NCI-H146 treated with DMSO at 0.1 percent for 48 hours (cell line): ENCODE measurements around the gene HOXC13.

Experiments used
- DNase-seq: peaks from one replicate; lab custom pipeline; 2025; ENCODE audit not compliant: unreplicated experiment; lab: John Stamatoyannopoulos, UW

Gene HOXC13, protein sequence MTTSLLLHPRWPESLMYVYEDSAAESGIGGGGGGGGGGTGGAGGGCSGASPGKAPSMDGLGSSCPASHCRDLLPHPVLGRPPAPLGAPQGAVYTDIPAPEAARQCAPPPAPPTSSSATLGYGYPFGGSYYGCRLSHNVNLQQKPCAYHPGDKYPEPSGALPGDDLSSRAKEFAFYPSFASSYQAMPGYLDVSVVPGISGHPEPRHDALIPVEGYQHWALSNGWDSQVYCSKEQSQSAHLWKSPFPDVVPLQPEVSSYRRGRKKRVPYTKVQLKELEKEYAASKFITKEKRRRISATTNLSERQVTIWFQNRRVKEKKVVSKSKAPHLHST

DNA sequence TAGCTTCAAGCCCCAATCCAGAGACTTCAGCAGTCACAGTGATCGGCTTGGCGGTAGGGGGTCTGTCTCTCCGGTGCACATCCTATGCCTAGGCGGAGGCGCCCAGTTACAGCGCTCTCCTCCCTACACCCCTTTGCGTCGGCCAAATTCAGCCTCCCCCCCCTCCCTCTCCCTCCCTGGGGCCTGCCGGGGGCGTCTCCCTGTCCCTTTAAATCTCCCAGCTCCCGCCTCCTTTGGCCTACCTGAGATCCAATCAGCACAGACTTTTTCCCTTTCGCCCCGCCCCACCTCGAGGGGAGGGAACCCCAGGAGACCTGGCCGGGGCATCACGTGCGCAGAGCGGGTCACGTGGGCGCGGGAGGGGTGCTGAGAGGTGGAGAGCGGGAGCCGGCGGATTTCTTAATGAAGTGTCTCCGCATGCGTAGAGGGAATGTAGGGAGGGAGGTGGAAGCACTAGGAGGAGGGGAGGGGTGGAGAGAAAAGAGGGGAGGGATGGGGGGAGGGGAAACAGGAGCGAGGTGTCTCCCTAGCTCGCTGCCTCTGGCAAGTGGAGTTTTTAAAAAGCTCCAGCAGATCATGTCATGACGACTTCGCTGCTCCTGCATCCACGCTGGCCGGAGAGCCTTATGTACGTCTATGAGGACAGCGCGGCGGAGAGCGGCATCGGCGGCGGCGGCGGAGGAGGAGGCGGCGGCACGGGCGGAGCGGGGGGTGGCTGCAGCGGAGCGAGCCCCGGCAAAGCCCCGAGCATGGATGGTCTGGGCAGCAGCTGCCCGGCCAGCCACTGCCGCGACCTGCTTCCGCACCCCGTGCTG, at the start of gene HOXC13:
Gene HOXC13 (plus strand): TSS at position 506 of the 815 bp plus-strand sequence. CDS start 76 bp downstream, at position 582.
- no peak for DNase-seq

DNA sequence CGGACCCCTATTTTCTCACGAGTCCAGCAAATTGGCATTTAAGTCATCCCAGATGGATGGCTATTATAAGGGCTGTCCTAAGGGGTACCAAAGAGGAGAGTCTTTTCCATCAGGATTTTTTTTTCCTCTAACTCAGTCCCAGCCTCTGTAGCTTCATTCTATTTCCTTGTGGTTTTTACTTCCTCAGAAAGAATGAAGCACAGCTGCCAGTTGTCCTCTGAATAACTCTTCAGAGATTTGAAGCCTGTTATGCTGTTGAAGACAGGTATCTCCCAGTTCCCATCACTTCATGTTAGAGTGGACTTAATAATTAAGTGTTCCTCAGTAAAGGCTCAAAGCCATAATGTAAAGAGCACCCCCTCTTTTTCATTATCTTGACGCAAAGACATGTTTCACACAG, 48.5 kb upstream of the HOXC13 start:
- no peak for DNase-seq

DNA sequence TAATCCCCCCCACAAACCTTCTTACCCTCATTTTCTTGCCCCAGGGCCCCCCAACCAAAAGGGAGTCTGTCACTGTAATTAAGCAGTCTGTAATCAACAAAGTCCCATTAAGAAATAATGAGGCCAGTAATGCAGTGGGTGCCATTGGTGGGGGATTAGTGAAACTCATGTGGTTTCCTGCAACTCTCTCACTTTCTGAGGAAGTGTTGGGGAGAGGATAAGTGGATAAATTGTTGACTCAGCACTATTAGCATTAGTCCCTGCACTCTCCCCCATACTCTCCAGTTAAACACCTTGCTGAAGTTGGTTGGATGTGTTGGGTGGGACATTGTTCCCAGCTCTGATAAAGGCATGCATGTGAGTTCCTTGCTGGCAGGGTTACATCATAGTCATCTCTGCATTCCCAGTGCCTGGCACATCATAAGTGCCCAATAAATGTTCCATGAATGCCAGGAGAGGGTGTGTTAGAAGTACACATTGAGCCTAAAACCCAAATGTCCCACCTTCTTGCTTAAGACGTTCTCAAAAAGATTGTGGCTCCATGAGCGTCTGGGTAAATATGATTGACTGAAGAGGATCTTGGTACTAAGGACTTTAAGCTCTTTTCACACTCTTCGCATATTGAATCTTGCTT, 45.8 kb upstream of the HOXC13 start:
- no peak for DNase-seq

DNA sequence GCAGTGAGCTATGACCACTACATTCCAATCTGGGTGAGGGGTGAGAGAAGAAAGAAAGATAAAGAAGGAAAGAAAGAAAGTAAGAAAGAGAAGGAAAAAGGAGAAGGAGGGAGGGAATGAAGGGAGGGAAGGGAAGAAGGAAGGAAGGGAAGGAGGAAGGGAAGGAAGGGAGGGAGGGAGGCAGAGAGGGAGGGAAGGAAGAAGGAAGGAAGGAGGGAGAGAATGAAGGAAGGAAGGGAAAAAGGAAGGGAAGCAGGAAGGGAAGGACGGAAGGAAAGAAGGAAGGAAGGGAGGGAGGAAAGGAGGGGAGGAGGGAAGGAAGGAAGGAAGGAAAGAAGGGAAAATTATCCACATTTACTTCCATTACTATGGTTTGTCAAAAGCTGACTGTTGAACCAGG, 39.4 kb upstream of the HOXC13 start:
- DNase-seq, result no peak

DNA sequence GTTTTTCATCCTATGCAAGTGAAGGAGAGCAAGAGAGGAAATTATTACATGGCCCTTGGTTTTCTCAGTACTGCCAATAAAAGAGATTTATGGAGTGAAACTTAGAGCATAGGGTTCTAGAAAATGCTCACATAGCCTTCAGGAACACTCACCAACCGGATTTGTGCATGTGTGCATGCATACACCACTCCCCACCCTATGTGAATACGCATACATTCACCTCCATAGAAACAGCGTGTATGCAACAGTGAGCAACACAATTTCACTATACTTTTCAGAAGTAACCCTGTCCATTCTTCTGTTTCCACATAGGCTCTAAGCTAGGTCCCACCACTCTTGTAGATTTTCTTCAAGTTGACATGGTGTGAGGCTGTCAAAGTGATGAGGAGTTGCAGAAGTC, 31.5 kb upstream of the HOXC13 start:
- DNase-seq, result no peak

DNA sequence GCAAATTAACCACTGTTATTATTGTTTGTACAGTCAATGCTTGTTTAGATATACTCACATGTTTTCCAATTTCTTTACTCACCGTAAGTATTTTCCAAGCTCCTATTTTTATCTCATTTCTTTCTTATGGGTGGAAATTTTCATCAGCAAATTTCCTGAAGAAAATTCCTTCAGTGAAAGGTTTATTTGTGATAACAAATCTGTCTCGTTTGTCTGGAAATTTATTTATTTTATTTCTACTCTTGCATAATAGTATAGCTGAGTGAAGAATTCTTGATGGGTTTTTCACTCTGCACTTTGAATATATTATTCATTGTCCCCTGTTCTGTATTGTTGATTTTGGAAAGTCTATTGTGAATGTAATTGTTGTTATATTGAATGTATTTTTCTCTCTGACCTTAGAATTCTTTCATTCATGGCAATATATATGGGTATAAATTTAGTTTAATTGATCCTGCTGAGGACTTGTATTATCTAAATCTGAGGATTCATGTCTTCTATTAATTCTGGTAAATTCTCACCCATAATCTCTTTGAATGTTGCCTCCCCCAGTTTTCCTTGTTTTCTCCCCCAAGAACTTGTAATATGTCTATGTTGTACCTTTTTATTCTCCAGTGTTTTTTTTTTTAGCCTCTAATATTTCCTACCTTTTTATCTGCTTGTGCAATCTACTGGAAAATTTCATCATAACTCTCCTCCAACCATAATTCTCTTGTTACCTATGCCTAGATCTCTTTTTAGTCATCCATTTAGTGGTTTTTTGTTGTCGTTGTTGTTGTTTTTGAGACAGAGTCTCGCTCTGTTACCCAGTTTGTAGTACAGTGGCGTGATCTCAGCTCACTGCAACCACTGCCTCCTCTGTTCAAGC, 21.6 kb upstream of the HOXC13 start:
- no peak for DNase-seq

DNA sequence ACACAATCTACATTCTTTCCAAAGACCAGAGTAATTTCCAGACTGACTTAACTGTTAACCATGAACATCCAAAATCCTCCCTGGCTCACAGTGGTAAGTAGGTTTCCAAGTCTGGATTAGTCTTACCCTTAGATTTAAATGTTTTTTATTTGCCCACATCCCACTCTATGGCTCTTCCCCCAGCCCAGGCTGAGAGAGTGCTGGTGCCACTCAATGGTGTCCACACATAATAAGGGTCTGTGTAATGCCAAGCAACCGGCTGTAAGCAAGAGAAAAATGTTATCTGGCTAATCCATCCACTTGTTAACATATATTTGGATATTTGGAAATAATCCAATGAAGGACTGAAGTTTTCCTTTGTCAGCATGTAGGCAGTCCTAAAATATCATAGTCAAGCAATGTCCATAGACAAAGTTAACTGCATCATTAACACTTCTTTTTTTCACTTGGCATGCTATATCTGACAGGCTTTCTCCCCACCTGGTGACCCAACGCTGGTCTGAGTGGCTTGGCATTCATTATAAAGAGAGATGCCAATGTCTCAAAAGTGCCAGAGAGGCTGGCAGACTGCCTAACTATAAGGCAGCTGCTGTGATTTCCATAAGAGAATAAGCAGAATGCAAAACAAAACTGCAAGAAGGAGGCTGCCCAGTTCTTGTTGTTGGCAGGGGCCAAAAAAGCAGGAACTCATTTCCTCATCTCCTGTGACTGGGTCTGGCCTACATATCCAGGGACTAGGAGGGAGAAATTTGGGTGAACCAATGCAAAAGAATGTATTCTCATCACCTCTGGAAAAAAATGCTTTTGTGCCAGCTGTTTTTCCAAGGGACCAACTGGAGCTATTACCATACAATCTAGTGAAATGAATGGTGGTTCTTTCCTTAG, 13.9 kb upstream of the HOXC13 start:
- DNase-seq, result no peak

DNA sequence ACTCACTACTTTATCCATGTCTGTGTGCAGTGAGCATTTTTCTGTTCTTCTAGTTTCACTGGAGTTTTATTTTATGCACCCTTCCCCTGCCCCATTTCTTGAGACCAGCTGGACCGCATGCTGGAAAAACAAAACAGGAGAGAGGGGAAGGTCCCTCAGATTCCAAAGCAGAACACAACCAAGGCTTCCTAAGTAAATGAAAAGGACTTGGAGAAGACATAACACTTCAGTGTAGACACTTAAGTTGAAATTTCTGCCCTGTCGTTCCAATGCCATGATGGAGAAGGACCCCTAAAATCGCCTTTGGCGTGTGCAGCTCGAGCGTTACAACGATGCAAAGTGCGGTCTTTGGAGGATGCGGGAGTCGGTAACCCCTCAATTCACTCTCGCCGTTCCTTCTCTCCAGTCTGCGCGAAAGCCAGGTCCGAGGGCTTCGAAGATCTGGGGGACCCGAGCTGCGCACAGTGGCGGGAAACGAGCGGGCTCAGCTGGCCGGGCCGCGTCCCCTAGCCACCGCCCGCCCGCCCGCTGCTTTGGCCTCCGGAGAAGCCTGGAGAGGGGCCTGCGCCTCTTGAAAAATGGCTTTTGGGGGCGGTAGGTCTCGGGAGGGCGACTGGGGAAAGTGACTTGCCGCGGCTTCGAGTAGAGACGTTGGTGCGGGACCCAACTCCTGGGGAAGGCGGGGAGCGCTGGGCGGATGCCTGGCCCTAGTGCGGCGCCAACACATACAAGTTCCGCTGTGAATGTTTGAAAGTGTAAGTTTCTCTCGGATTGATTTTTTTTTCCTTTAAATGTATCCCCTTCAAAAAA, 11.2 kb upstream of the HOXC13 start:
- no peak for DNase-seq

DNA sequence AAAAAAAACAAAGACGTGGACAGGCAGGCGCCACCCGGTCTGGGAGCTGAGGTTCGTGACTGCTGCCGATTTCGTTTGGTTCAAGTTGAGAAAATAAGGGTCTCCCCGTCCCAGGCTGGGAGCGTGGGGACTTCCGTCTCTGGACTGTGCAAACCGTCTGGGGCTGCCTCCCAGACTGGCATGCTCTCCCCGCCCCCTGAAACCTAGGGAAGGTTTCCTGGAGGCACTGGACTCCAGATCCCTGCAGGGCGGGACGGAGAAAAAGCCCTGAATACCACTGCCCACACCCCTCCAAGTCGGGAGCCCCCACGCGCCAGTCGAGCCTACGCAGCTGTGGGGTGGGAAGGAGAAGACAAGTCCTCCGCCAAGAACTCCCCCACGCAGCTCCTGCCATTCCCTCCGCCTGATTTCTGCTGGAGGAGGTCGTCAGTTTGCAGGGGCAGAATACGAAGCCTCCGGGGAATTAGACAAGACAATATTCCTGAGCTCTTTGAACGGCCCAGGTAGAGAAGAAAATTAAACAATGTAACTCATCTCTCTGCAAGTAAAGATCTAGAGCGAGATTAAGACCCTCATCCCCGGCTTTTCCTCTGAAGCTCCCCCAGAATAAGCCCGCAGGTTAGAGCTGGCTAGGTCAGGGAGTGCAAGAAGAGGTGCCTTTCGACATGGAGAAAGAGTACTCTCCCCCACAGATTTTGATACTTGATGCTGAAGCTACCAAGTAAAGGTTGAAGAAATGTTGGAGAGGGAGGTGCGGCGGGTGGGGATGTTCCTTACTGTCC, 10.4 kb upstream of the HOXC13 start:
- no peak for DNase-seq

DNA sequence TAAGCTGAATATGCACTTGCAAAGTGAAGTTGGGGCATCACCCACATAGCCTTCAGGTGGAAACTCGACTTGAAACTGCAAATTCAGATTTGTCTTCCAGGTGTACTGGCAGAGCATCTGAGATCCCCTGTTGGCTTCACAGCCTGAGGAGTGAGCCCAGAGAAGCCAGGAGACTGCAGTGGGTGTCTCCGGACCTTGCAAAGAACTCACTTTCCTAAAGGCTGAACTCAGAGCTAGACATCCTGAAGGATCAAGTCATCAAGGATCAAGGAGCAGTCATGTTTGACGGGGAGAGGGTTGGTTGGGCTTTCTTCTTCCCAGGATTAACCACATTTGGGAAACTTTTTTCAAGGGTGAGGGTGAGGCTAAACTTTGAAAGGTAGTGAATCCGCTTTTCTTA, 9.1 kb upstream of the HOXC13 start:
- no peak for DNase-seq

DNA sequence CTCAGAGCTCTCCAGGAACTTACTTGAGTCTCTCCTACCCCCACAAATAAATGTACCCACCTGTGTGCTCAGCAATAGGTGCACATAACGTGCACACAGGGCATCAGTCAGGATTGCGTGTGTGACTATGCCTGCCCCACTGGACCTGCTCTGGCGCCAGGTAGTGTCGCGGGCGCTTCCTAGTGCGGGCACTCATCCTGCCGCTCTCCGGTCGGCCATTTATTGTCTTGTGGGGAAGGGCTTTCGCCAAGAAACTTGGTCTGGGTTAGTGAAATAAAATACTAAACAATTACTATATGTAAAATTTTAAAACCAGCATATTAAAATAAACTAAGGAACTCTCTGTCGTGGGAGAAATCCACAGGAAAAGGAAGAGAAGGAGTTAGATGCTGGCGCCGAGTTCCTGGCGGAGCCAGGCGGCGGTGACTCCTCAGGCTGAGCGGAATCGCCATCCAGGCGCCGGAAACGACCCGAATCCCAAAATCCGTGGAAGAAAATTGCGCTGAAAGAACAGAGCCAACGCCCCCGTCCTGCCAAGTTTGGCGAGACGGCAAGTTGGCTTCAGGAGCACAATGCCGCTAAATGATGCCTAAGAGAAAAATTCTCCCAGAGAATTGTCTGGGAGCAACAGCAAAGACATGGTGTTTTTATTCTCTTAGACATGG, 7.9 kb upstream of the HOXC13 start:
- DNase-seq, result no peak

DNA sequence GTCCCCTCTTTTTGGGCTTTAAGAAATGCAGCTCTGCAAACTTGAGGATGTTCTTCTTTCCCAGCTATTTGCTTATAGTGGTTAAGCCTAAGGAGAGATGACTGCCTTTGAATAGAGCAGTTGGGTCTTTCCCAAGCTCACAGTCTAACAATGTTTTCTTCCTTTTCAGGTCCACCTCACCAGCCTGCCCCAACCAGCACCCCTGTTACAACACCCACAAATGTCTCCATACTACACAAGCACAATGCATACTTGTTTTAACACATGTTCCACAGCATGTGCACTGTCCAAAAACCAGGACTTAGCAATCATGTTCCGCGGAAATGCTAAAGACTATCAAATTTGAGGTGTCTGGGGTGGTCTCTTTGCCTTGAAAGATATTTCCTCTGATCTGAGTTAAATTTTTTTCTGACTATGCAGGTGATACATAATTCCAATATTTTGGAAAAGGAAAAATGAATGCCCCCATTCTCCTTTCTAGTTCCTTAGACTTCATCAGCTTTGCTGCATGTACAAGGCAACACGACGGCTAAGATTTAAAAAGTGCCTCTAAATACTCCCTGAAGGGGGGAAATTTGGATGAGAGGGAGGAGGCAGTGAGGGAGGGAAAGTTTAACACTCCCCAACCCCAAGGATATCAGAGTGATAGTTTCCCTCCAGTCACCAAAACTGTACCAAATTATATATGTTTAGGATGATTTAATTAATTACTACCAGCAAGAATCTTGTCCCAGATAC, 6.6 kb upstream of the HOXC13 start:
- no peak for DNase-seq

DNA sequence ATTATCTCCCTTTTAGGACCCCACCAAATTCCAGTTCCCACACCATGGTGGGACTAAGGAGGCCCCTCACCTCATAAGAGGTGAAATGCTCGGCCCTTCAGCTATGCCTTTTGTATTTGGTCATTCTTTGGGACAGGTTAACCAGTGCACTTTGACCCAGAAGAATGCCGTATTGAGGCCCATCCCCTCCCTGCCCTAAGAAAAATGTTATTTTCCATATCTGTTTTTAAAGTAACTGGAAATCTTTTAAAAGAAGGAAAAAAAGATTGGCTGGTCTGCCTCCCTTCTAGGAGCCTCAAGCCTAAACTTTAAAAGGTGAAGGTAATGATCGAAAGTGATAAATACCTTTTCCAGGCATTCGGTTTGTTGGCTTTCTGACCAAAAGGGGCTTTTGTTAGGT, 5.7 kb upstream of the HOXC13 start:
- DNase-seq, result no peak

DNA sequence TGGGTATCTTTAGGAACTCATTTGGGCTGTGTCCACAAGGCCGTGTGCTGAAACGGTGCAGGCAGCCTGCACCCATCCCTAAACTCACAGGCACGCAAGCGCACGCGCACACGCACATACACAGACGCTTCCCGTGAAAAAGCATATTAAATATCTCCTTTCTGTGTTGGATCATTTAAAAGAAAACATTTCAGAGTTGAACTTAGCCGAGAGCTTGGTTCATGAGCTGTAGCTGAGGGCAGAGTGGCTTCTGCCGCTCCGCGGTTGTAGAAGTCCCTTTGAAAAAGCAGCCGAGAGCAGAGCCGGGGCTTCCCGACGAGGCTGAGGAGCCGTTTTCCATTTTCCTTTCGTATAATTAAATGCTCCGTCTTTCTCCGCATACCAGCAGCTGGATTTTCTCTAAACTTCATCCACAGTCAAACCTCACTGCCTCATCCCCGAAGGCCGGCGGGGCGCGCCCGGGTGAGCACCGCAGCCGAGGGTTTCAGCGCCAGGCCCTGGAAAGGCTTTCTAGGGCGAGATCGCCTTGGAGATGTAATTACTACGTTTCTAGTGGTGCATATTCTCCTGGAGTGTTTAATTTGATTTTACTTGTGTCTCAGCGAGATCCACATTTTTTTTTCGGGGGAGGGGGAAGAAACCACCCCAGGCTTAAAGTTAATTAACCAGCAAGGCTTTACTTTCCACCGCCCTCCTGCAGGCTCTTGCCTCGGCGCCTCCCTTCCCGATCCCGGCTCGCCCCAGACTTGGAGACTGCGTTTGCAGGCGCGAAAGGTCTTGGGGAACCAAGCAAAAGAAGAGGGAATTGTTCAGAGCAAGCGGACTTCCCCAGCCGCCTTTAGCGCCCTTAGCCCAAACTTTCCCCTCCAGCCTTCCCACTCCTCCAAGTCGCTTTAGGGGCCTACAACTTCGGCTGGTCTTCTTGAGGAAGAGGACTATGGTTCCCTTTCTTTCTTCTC, 3.0 kb upstream of the HOXC13 start:
- DNase-seq, result no peak

DNA sequence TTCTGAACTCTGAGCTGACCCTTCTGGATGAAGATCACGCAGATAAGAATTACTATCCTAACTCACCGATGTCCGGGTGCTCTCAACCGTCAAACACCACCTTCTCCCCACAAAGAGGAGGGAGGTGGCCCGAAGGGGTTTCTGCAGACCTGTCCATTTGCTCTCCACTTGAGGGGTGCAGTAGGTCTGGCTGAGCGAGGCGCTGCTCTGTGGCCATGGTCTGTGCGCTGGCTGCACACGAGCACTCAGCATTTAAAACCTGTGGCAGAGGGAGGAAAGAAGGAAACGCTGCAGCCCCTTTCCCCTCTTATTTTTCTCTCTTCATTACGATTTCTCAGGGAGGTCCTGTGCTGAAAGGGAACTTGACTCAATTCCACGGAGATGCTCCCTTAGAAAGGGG, 1.5 kb upstream of the HOXC13 start:
- DNase-seq, result no peak
